Keratinocyte (primary cell): Measurements from ENCODE around the gene IL12RB2. TPM values are rescaled to one million over a fixed set of nuclear protein-coding genes. Genes with fewer than 3 reads are reported as not detected.
A peak's percentile ranks its signal among the peaks of the same experiment; 100 is the strongest.

Source experiments
- DNase-seq: peaks from one replicate; pipeline ENCODE4 v3.0.0-alpha.2; 2011; ENCODE audit warnings: low read depth, missing footprints, low spot score
- FAIRE-seq: peaks from 2 replicates; lab custom pipeline; 2011; peaks lifted over from hg19 to GRCh38; lab: Jason Lieb, UNC
- H2AFZ ChIP-seq: 2 replicates; pipeline ENCODE4 v1.6.0; 2012; ENCODE audit warnings: low read length, control low read depth, inconsistent platforms; ENCODE audit not compliant: control insufficient read depth
- H3K27ac ChIP-seq: 2 replicates; pipeline ENCODE4 v1.5.1; 2011; ENCODE audit warnings: low read length; ENCODE audit not compliant: control insufficient read depth, insufficient read depth
- H3K27me3 ChIP-seq: 3 replicates; pipeline ENCODE4 v1.6.0; 2011; ENCODE audit warnings: low read length; ENCODE audit not compliant: control insufficient read depth, insufficient read depth; ENCODE audit errors: extremely low read depth
- H3K36me3 ChIP-seq, 2 experiments: 2 replicates in 1 of 2; 3 replicates in 1 of 2; pipeline ENCODE4 v1.5.1; 2011; ENCODE audit warnings: low read length in 2 of 2, mild to moderate bottlenecking in 1 of 2; ENCODE audit not compliant: control insufficient read depth in 2 of 2, insufficient read depth in 2 of 2; ENCODE audit errors: extremely low read depth in 1 of 2
- H3K4me1 ChIP-seq: 3 replicates; pipeline ENCODE4 v1.5.1; 2011; ENCODE audit warnings: low read length; ENCODE audit not compliant: control insufficient read depth, insufficient read depth; ENCODE audit errors: extremely low read depth
- H3K4me2 ChIP-seq: 3 replicates; pipeline ENCODE4 v1.6.0; 2011; ENCODE audit warnings: low read depth, low read length; ENCODE audit not compliant: control insufficient read depth, insufficient read depth; ENCODE audit errors: extremely low read depth
- H3K4me3 ChIP-seq, 3 experiments: fragments of 200-600 bp in 1 of 3; sonication (generic) in 1 of 3; 2 replicates in 2 of 3; 3 replicates in 1 of 3; pipeline ENCODE4 v1.5.1; 2011 to 2016; ENCODE audit warnings: low read length in 3 of 3, mild to moderate bottlenecking in 3 of 3, control low read depth in 2 of 3, inconsistent platforms in 1 of 3, low read depth in 1 of 3, mixed read lengths in 1 of 3, mixed run types in 1 of 3, moderate library complexity in 1 of 3; ENCODE audit not compliant: control insufficient read depth in 2 of 3, insufficient read depth in 2 of 3; ENCODE audit errors: extremely low read depth in 1 of 3
- H3K79me2 ChIP-seq: 2 replicates; pipeline ENCODE4 v1.6.0; 2012; ENCODE audit warnings: low read length; ENCODE audit not compliant: control insufficient read depth, insufficient read depth
- H3K9ac ChIP-seq: 3 replicates; pipeline ENCODE4 v1.6.0; 2011; ENCODE audit warnings: low read length; ENCODE audit not compliant: control insufficient read depth, insufficient read depth; ENCODE audit errors: extremely low read depth
- H3K9me1 ChIP-seq: 3 replicates; pipeline ENCODE4 v1.6.0; 2011; ENCODE audit warnings: low read length; ENCODE audit not compliant: control insufficient read depth, insufficient read depth; ENCODE audit errors: extremely low read depth
- H3K9me3 ChIP-seq: 2 replicates; pipeline ENCODE4 v1.5.1; 2012; ENCODE audit warnings: low read depth, low read length; ENCODE audit not compliant: control insufficient read depth
- H4K20me1 ChIP-seq: 3 replicates; pipeline ENCODE4 v1.6.0; 2011; ENCODE audit warnings: low read length; ENCODE audit not compliant: control insufficient read depth, insufficient read depth; ENCODE audit errors: extremely low read depth
- EZH2 ChIP-seq: IDR thresholded peaks from one replicate; pipeline ENCODE4 v1.6.1; 2012; ENCODE audit warnings: inconsistent platforms, mild to moderate bottlenecking, low read length, moderate library complexity
- dilution Hi-C: fragments of 300-500 bp; cut with MboI; formaldehyde crosslinking; loops from one replicate; pipeline ENCODE4 v1.7.0; 2020; ENCODE audit warnings: low sequenced_read_pairs; ENCODE audit not compliant: extremely low pct_ligation_motif_present
- polyA plus RNA-seq, 5 experiments: library from polyadenylated mRNA; depleted of rRNA in 3 of 5; stranded (reverse) in 3 of 5; stranded (forward) in 1 of 5; unstranded in 1 of 5; fragments of >200 nt; gene quantifications; 1 replicate in 1 of 5; 2 replicates in 3 of 5; 3 replicates in 1 of 5; pipeline versions ENCODE4 v1.2.1 to v1.2.3, GENCODE V29; 2011 to 2012; ENCODE audit warnings: missing spikeins in 2 of 5, low read depth in 1 of 5, low replicate concordance in 1 of 5
- TF ChIP-seq, protein P1 (sequence below), 3 experiments: IDR thresholded peaks in 1 of 3; conservative IDR thresholded peaks in 1 of 3; optimal IDR thresholded peaks in 1 of 3; 2 replicates in 2 of 3; 3 replicates in 1 of 3; pipeline versions ENCODE3 to v1.5.1; 2011; ENCODE audit warnings: low read length in 3 of 3, mild to moderate bottlenecking in 3 of 3, moderate library complexity in 2 of 3, control low read depth in 1 of 3, inconsistent platforms in 1 of 3; ENCODE audit not compliant: insufficient read depth in 2 of 3; ENCODE audit errors: extremely low read depth in 1 of 3

Gene IL12RB2
- polyA plus RNA-seq, 1 donor (not counting 4 experiments of a cell fraction or from before 2014, with no cell fraction given): 0.63 TPM

- no peak overlapping the region for H2AFZ ChIP-seq
- no peak overlapping the region for H3K9ac ChIP-seq
- H3K27ac ChIP-seq: no peak overlapping the region
- FAIRE-seq: no peak
- no peaks in the 10 kb centered on the region for H3K4me1 ChIP-seq
- H3K9me1 ChIP-seq: no peaks in the 10 kb centered on the region
- TF ChIP-seq EZH2: no peak
- TF ChIP-seq, protein P1, sequence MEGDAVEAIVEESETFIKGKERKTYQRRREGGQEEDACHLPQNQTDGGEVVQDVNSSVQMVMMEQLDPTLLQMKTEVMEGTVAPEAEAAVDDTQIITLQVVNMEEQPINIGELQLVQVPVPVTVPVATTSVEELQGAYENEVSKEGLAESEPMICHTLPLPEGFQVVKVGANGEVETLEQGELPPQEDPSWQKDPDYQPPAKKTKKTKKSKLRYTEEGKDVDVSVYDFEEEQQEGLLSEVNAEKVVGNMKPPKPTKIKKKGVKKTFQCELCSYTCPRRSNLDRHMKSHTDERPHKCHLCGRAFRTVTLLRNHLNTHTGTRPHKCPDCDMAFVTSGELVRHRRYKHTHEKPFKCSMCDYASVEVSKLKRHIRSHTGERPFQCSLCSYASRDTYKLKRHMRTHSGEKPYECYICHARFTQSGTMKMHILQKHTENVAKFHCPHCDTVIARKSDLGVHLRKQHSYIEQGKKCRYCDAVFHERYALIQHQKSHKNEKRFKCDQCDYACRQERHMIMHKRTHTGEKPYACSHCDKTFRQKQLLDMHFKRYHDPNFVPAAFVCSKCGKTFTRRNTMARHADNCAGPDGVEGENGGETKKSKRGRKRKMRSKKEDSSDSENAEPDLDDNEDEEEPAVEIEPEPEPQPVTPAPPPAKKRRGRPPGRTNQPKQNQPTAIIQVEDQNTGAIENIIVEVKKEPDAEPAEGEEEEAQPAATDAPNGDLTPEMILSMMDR (optimal IDR thresholded peaks at IDR 0.05 in 1 of 3, IDR thresholded peaks at IDR 0.05 in 1 of 3, conservative IDR thresholded peaks at IDR 0.05 in 1 of 3; ENCODE audit: extremely low read depth in 1 of 3, insufficient read depth in 2 of 3, low read length in 3 of 3): no peak
- dilution Hi-C loops: no loop called here
- no peak overlapping the region for H3K4me3 ChIP-seq
- no peaks in the 10 kb centered on the region for H3K79me2 ChIP-seq
- H3K36me3 ChIP-seq: no peaks in the 10 kb centered on the region
- H3K27me3 ChIP-seq: no peaks in the 10 kb centered on the region
- DNase-seq: no peak
- H3K4me2 ChIP-seq: peak overlapping the region; percentile 55
- no peaks in the 10 kb centered on the region for H4K20me1 ChIP-seq
- no peaks in the 10 kb centered on the region for H3K9me3 ChIP-seq
Observed at GRCh38 chr1:67308136-67308535, 463 bp downstream of the IL12RB2 start.

GRCh38 chr1:67312615-67313014 lies 4.9 kb downstream of the IL12RB2 start:
- TF ChIP-seq, protein P1 (optimal IDR thresholded peaks at IDR 0.05 in 1 of 3, IDR thresholded peaks at IDR 0.05 in 1 of 3, conservative IDR thresholded peaks at IDR 0.05 in 1 of 3; ENCODE audit: extremely low read depth in 1 of 3, insufficient read depth in 2 of 3, low read length in 3 of 3): no peak
- no peak for TF ChIP-seq EZH2
- no peak for FAIRE-seq
- no peak overlapping the region for H3K27ac ChIP-seq

More at GRCh38 chr1:67312615-67313014, 4.9 kb downstream of the IL12RB2 start:
- H3K27me3 ChIP-seq: no peaks in the 10 kb centered on the region
- dilution Hi-C loops: no loop called here
- no peaks in the 10 kb centered on the region for H4K20me1 ChIP-seq
- peaks cover 18% of the 10 kb centered on the region for H3K4me1 ChIP-seq
- no peak overlapping the region for H3K4me2 ChIP-seq
- H3K79me2 ChIP-seq: no peaks in the 10 kb centered on the region
- H3K9me1 ChIP-seq: no peaks in the 10 kb centered on the region
- H3K36me3 ChIP-seq: no peaks in the 10 kb centered on the region
- no peaks in the 10 kb centered on the region for H3K9me3 ChIP-seq
- no peak overlapping the region for H3K9ac ChIP-seq
- H2AFZ ChIP-seq: no peak overlapping the region
- no peak overlapping the region for H3K4me3 ChIP-seq
- DNase-seq: no peak
